Lower lobe of right lung (tissue), 2 donors: Measurements from ENCODE around the gene IRF2BP2. TPM values are rescaled to one million over a fixed set of nuclear protein-coding genes. Genes with fewer than 3 reads are reported as not detected.

Experiments
- ATAC-seq, 2 donors: fragments of 200-7000 bp; cut with Tn5 transposase; one replicate each; pipeline ENCODE4 v1.9.1; 2020 to 2022; ENCODE audit warnings: mild to moderate bottlenecking in 2 of 2, moderate library complexity in 2 of 2
- DNase-seq: peaks from one replicate; pipeline ENCODE4 v3.0.0-alpha.2; 2020
- H3K27ac ChIP-seq: fragments of 200-600 bp; one replicate; pipeline ENCODE4 v1.8.0; 2022
- H3K27me3 ChIP-seq: fragments of 200-600 bp; one replicate; pipeline ENCODE4 v1.8.0; 2022; ENCODE audit warnings: low read depth
- H3K36me3 ChIP-seq: fragments of 200-600 bp; one replicate; pipeline ENCODE4 v1.8.0; 2022; ENCODE audit warnings: mild to moderate bottlenecking
- H3K4me1 ChIP-seq: fragments of 200-600 bp; one replicate; pipeline ENCODE4 v1.8.0; 2022
- H3K4me3 ChIP-seq: fragments of 200-600 bp; one replicate; pipeline ENCODE4 v1.8.0; 2022; ENCODE audit warnings: mild to moderate bottlenecking
- H3K9me3 ChIP-seq: fragments of 200-600 bp; one replicate; pipeline ENCODE4 v1.8.0; 2022
- intact Hi-C: fragments of 100-400 bp; cut with DNase I; formaldehyde crosslinking; loops from one replicate; pipeline ENCODE4 v1.11.0; 2022
- total RNA-seq: library from RNA; stranded (reverse); fragmentation: NEBNext Ultra II Directional; extraction: Animal tissue kit (Norgen Biotek cat#: 25700); gene quantifications from one replicate; pipeline ENCODE4 v1.2.1, GENCODE V29; 2021
- TF ChIP-seq, protein P1 (sequence below): fragments of 200-600 bp; IDR thresholded peaks from one replicate; pipeline ENCODE4 v1.8.0; 2022; ENCODE audit warnings: antibody characterized with exemption, mild to moderate bottlenecking
- donor health status: DM: no; HTN: yes; CAD: no; lungs with severe emphysema.

IRF2BP2 gene
- total RNA-seq, 1 donor from 2014 or later = 154 TPM

GRCh38 chr1:234591131-234591530 lies 18.8 kb downstream of the IRF2BP2 start:
- TF ChIP-seq, protein P1, sequence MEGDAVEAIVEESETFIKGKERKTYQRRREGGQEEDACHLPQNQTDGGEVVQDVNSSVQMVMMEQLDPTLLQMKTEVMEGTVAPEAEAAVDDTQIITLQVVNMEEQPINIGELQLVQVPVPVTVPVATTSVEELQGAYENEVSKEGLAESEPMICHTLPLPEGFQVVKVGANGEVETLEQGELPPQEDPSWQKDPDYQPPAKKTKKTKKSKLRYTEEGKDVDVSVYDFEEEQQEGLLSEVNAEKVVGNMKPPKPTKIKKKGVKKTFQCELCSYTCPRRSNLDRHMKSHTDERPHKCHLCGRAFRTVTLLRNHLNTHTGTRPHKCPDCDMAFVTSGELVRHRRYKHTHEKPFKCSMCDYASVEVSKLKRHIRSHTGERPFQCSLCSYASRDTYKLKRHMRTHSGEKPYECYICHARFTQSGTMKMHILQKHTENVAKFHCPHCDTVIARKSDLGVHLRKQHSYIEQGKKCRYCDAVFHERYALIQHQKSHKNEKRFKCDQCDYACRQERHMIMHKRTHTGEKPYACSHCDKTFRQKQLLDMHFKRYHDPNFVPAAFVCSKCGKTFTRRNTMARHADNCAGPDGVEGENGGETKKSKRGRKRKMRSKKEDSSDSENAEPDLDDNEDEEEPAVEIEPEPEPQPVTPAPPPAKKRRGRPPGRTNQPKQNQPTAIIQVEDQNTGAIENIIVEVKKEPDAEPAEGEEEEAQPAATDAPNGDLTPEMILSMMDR = no peak
- no peaks in the 10 kb centered on the region for H3K4me1 ChIP-seq
- H3K27me3 ChIP-seq = no peaks in the 10 kb centered on the region
- no peak for ATAC-seq
- intact Hi-C loops = no loop called here
- no peak overlapping the region for H3K4me3 ChIP-seq
- no peaks in the 10 kb centered on the region for H3K36me3 ChIP-seq
- no peaks in the 10 kb centered on the region for H3K9me3 ChIP-seq
- no peak for DNase-seq
- H3K27ac ChIP-seq = no peak overlapping the region

- DNase-seq (no peak), ATAC-seq (no peak)
- TF ChIP-seq, protein P1 = no peak
- no peaks in the 10 kb centered on the region for H3K27me3 ChIP-seq
- no peak overlapping the region for H3K27ac ChIP-seq
- no peaks in the 10 kb centered on the region for H3K9me3 ChIP-seq
- intact Hi-C loops = no loop called here
- no peak overlapping the region for H3K4me3 ChIP-seq
- H3K4me1 ChIP-seq = no peaks in the 10 kb centered on the region
- H3K36me3 ChIP-seq = no peaks in the 10 kb centered on the region
These were observed 19.9 kb downstream of the IRF2BP2 start for GRCh38 chr1:234589854-234590620.

- ATAC-seq (no peak), DNase-seq (no peak)
- Histone ChIP-seq H3K27me3 (no peaks in the 10 kb centered on the region), H3K9me3 (no peaks in the 10 kb centered on the region), H3K27ac (no peak overlapping the region), H3K4me1 (no peaks in the 10 kb centered on the region), H3K36me3 (no peaks in the 10 kb centered on the region), H3K4me3 (no peak overlapping the region)
- intact Hi-C loops = no loop called here
- TF ChIP-seq, protein P1 = no peak
These were observed 20.7 kb downstream of the IRF2BP2 start for GRCh38 chr1:234589064-234589800.

DNA sequence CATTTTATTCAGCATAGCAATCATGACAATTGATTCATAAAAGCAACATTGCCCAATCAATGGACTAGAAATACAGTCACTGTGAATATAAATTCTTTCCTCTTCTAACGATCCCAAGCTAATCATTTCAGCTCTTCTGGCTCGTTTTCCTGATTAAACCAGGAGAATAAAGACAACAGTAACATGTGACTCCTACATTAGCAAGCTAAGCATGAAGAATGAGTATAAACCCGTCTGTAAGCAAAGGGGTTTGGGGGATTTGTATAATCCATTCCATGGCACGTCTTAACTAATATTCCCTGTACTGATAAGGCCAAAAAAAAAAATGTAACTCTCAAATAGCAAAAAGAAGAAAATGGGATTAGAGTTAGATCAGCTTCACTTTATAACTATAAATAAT lies 21.6 kb downstream of the IRF2BP2 start:
- no peaks in the 10 kb centered on the region for H3K36me3 ChIP-seq
- H3K27me3 ChIP-seq = no peaks in the 10 kb centered on the region
- TF ChIP-seq, protein P1 = no peak
- ATAC-seq = no peak
- peaks cover 4% of the 10 kb centered on the region for H3K4me1 ChIP-seq
- no peak overlapping the region for H3K27ac ChIP-seq
- H3K4me3 ChIP-seq = no peak overlapping the region
- no peaks in the 10 kb centered on the region for H3K9me3 ChIP-seq
- intact Hi-C loops = no loop called here
- DNase-seq = no peak

DNA sequence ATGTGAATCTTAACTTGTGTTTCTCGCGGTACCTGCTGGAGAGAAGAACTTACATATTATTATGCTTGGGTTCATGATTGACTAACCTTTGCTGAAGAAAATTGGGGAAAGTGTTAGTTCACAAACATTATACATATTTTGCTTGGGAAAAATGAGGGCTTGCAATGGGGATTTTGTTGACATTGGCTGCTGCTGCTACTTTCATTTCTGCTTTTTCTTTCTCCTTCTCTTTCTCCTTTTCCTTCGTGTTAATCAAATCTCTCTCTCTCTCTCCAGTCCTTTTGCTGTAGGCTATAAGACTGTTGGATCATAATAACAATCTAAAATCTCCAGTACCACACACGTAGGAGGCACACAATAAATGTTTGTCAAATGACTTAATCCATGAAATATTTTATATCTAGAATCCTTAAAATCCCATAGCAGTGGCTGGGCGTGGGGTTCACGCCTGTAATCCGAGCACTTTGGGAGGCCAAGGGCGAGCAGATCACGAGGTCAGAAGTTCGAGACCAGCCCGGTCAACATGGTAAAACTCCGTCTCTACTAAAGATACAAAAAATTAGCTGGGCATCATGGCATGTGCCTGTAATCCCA lies 23.0 kb downstream of the IRF2BP2 start:
- H3K36me3 ChIP-seq = no peaks in the 10 kb centered on the region
- H3K27me3 ChIP-seq = no peaks in the 10 kb centered on the region
- intact Hi-C loops = no loop called here
- H3K4me1 ChIP-seq = peaks cover 7% of the 10 kb centered on the region
- H3K9me3 ChIP-seq = no peaks in the 10 kb centered on the region
- no peak for ATAC-seq
- TF ChIP-seq, protein P1 = no peak
- DNase-seq = no peak
- no peak overlapping the region for H3K4me3 ChIP-seq
- no peak overlapping the region for H3K27ac ChIP-seq
